ENCODE results near the gene KAZN.
"Not testable (repeated sequence)": the region's sequence is repeated elsewhere in the genome, so short reads cannot be mapped to it uniquely, and the experiment has no call there.

The KAZN gene

GRCh38 chr1:14956579-14957195 is 358.2 kb downstream of the KAZN start:
- DNase-seq (ENCODE audit: low read depth): no peak

GRCh38 chr1:14957375-14958098 is 359.1 kb downstream of the KAZN start:
- no peak for DNase-seq (ENCODE audit: low read depth)

- no peak for DNase-seq (ENCODE audit: low read depth)
Observed at GRCh38 chr1:14958249-14959058, 360.0 kb downstream of the KAZN start.

GRCh38 chr1:14959059-14959694 is 360.7 kb downstream of the KAZN start:
- DNase-seq (ENCODE audit: low read depth): no peak

GRCh38 chr1:14961661-14962267 is 363.3 kb downstream of the KAZN start:
- DNase-seq (ENCODE audit: low read depth): no peak

- DNase-seq (ENCODE audit: low read depth): no peak
Observed at GRCh38 chr1:14962407-14962806, 363.9 kb downstream of the KAZN start.

- DNase-seq (ENCODE audit: low read depth): not testable (repeated sequence)
Observed at GRCh38 chr1:14963791-14964710, 365.6 kb downstream of the KAZN start.

GRCh38 chr1:14964711-14965055 is 366.2 kb downstream of the KAZN start:
- DNase-seq (ENCODE audit: low read depth): no peak

DNA sequence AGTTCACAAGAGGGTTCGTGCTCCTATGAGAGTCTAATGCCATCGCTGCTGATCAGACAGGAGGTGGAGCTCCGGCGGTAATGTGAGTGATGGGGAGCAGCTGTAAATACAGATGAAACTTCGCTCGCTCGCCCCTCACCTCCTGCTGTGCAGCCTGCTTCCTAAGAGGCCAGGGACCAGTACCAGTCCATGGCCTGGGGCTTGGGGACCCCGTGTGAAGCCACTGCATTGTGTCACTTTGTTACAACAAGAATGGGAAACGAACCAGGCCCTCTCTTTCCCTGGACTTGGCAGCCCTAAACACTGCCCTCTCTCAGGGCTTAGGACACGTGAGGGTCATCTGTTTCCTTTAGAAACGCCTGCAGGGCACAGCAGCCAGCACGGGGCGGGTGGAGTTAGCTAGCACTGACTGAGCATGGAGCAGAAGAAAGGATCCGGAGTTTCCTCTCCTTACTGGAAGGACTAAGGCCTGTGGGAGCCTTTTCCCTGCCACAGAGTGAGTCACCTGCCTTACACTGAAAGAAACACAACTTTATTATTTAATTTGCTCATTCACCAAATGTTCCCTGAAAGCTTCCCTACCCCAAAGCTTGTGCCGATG is 369.9 kb downstream of the KAZN start:
- DNase-seq (ENCODE audit: low read depth): peak; percentile 95

GRCh38 chr1:14969006-14969405 is 370.5 kb downstream of the KAZN start:
- no peak for DNase-seq (ENCODE audit: low read depth)

GRCh38 chr1:14970115-14970798 is 371.8 kb downstream of the KAZN start:
- peak; percentile 76 for DNase-seq (ENCODE audit: low read depth)

DNA sequence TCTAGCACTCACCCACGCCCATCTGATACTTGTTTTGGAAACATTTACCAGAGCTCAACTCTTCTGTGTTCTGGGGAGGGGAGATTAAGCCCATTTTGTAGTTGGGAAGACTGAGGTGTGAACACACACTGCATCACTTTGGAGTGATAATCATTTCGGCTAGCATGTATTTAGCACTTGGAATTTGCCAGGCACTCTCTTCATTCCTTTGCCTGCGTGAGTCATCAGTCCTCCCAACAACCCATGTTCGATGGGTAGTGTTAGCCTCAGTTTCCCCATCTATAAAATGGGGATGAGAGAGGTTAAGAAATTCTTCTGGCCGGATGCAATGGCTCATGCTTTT is 372.3 kb downstream of the KAZN start:
- no peak for DNase-seq (ENCODE audit: low read depth)

- no peak for DNase-seq (ENCODE audit: low read depth)
Observed at GRCh38 chr1:14971221-14971620, 372.7 kb downstream of the KAZN start.

GRCh38 chr1:14972107-14972506 is 373.6 kb downstream of the KAZN start:
- DNase-seq (ENCODE audit: low read depth): no peak

DNA sequence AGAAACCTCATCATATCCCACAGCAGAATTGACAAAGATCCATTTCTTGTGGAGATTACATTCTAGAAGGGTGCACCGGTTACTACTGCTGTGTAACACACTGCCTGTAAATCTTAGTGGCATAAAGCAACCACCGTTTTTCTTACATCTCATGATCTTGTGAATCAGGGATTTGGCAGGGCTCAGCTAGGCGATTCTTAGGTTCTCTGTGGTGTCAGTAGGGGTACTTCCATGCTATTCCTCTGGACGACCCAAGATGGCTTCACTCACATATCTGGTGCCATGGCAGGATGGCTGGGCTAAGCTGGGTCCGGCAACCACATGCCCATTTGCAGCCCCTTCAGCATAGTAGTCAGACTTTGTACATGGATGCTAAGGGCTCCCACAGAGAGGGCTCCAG is 375.3 kb downstream of the KAZN start:
- no peak for DNase-seq (ENCODE audit: low read depth)

DNA sequence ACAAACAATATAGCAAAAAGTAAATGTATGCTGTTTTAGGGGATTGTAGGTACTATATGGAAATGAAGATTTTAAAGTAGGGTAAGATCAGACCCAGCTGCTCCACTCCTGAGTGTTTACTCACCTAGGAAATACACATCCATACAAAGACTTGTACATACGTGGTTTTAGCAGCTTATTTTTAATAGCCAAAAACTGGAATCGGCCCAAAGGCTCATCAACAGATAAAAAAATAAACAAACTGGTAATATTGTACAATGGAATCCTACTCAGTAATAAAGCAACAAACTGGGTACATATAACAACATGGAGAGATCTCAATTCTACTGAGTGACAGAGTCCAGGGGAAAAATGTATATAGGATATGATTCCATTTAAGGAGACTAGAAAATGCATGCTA is 375.9 kb downstream of the KAZN start:
- DNase-seq (ENCODE audit: low read depth): no peak

GRCh38 chr1:14975119-14975518 is 376.6 kb downstream of the KAZN start:
- DNase-seq (ENCODE audit: low read depth): no peak

DNA sequence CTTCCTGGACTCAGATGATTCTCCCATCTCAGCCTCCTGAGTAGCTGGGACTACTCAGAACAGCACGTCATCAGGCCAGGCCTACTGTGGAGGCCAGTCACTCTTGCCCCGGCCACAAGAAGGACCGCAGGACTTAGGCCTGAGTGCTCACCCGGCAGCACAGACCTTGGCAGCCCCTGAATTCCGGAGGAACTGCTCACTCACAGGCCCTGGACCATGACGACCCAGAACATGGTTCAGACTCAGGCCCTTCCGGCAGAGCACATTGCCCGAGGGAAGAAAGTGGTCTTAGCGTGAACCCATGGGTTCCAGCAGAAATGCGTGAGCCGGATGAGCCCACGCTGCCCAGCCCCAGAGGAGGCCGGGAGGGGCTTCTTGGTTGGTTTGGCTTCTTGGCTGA is 377.8 kb downstream of the KAZN start:
- no peak for DNase-seq (ENCODE audit: low read depth)

DNA sequence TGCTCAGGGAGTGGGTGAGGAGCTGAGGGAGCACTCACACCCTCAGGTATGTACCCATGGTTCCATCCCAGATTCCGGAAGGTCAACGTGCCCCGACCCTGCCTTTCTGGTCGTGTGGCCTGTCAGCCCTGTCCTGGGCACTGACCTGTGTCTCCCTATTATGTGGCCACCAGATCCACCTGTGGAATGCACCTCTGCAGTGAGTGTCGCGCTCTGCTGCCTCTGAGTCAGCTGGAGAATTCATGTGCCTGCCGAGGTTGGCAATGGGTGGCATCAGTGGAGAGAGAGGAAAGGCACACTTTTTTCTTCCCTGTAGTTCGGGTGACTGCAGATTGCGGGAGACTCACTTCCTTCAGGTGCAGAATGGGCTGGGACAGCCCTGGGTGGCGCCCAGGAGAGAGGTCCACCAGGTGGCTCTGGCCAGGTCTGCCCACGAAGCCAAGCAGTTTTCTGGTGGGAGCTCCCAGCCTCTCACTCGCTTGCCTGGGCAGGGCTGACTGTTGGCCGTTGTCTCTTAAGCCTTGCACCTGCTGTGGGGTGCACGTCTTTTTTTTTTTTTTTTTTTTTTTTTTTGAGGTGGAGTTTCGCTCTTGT is 378.9 kb downstream of the KAZN start:
- no peak for DNase-seq (ENCODE audit: low read depth)
